Astrocyte of the cerebellum (primary cell): Measurements from ENCODE around the gene POLR1H.

Experiments
- DNase-seq: peaks from one replicate; pipeline ENCODE4 v3.0.0-alpha.2; 2011; ENCODE audit warnings: low read depth
- H3K4me3 ChIP-seq: 2 replicates; pipeline ENCODE4 v1.5.1; 2011; ENCODE audit warnings: mild to moderate bottlenecking, low read depth, low read length, moderate library complexity
- in situ Hi-C: cut with HindIII; loops from 2 replicates; pipeline ENCODE4 v1.10.0; 2017; ENCODE audit warnings: low sequenced_read_pairs
- TF ChIP-seq, protein P1 (sequence below): IDR thresholded peaks from 2 replicates; pipeline ENCODE4 v1.5.1; 2012; ENCODE audit warnings: low read length, low read depth, moderate library complexity, mild to moderate bottlenecking; ENCODE audit errors: missing control alignments

The POLR1H gene

DNA sequence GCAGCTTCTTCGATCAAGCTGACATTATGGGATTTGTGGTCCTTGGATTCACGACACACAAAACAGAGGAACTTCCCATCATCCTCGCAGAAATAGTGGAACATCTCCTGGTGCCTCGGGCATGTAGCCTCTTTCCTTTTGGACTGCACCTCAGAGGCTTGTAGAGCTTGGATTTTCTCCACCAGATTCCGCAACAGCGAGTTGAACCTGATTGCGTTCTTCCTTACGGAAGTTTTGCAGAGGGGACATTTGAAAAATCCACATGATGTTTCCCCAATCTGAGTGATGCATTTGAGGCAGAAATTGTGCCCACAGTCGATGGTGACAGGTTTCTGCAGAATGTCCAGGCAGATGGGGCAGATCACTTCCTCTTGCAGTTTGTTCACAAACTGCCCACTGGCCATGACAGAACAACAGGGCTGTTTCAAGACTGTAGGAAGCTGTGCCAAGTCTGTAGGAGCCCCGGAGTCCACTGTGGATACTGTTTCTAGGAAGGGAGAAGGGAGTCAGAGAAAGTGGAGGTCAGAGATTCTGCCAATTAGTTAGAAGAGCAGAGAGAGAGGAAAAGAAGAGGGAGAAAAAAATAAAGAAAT, 51.4 kb downstream of the POLR1H start:
- no peak overlapping the region for H3K4me3 ChIP-seq
- TF ChIP-seq, protein P1, sequence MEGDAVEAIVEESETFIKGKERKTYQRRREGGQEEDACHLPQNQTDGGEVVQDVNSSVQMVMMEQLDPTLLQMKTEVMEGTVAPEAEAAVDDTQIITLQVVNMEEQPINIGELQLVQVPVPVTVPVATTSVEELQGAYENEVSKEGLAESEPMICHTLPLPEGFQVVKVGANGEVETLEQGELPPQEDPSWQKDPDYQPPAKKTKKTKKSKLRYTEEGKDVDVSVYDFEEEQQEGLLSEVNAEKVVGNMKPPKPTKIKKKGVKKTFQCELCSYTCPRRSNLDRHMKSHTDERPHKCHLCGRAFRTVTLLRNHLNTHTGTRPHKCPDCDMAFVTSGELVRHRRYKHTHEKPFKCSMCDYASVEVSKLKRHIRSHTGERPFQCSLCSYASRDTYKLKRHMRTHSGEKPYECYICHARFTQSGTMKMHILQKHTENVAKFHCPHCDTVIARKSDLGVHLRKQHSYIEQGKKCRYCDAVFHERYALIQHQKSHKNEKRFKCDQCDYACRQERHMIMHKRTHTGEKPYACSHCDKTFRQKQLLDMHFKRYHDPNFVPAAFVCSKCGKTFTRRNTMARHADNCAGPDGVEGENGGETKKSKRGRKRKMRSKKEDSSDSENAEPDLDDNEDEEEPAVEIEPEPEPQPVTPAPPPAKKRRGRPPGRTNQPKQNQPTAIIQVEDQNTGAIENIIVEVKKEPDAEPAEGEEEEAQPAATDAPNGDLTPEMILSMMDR: no peak
- in situ Hi-C loops: no loop called here
- DNase-seq: no peak

DNA sequence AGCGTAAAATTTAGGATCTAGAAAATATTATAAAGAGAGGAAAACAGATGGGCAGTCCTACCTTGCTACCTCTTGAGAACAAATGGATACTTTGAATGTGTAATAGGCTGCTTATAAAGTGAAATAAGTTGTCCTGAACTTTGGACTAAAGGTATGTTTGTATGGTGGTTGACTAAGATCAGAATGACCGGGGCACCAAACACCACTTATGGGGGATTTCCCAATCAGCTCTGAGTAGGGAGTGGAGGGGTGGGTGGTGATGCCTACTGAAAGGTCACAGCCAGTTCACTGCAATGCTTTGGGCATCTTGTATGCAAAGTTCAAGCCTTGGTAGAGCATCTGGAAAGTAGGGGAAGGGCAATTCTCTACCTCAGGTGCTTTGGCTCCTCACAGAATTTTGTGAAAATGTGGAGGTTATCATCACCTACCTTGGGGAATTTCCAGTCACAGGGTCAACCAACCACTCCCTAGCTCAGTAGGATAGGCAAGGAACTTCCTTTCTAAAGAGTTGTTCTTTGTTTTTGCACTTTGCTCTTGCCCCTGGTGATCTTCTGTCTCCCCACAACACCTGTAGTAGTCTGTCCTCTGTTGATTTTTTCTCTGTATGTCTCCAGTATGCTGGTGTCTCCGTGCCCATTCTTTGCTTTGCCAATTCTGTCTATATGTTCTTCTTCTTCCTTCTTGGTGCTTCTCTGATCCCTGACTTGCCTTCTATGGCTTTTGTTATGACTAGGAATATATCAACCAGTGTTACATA, 52.1 kb downstream of the POLR1H start, which contains the start of gene TRIM31:
Gene TRIM31 (minus strand): TSS at position 88 of the 757 bp plus-strand sequence. CDS start 285 bp downstream, outside the sequence.
- in situ Hi-C loops: no loop called here
- no peak for DNase-seq
- no peak within 1 kb of the TSS for H3K4me3 ChIP-seq
- TF ChIP-seq, protein P1: no peak

DNA sequence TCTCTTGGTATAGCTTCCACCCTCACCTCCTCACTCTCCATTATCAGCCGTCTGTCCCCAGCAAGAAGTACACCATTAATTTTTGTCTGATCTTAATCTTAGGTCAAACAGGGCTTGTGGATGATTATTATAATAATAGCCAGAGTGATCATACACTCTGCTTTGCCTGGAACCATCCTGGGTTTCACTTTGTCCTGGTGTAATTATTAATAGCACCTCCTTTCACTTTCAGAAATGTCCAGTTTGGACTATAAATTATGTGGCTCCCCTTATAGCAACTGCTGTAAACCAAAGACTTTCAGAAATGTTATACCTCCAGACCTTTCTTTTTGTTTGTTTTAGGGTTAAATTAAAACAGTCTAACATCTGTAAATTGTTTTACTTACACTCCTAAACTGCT, 52.8 kb downstream of the POLR1H start:
- TF ChIP-seq, protein P1: no peak
- no peak overlapping the region for H3K4me3 ChIP-seq
- DNase-seq: no peak
- in situ Hi-C loops: no loop called here
